Measurements from ENCODE around the gene ATP6V0E2. TPM values are rescaled to one million over a fixed set of nuclear protein-coding genes. Genes with fewer than 3 reads are reported as not detected.
"Not testable (repeated sequence)": the region's sequence is repeated elsewhere in the genome, so short reads cannot be mapped to it uniquely, and the experiment has no call there.

Gene ATP6V0E2
- total RNA-seq, 1 experiment from 2014 or later: 28.8 TPM

DNA sequence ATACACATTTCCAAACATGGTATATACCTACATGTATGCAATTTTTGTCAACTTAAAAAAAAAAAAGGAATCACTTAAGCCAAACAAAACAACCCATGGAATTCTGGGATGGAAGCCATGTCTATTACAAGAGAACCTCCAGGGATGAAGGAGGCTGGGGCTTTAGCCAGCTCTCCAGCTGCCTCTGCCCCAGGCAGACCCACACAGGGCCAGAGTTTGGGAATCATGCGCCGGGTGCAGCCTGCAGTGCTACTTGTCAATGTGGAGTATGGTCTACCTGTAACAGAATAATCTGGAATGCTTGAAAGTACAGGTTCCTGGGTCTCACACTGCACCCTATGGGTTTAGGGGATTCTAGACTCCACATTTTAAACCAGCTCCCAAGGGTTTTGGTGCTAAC, 10.8 kb downstream of the ATP6V0E2 start:
- intact Hi-C loops (cut with micrococcal nuclease; ENCODE audit: unreplicated experiment): no loop called here
- Mint-ChIP-seq H3K27me3 (ENCODE audit: unreplicated experiment) (no peaks in the 10 kb centered on the region), H3K36me3 (ENCODE audit: insufficient read depth, unreplicated experiment) (no peaks in the 10 kb centered on the region), H3K9me3 (ENCODE audit: low read depth, unreplicated experiment) (no peaks in the 10 kb centered on the region), H3K4me1 (ENCODE audit: low read depth, unreplicated experiment) (peaks cover 14% of the 10 kb centered on the region), H3K4me3 (ENCODE audit: low read depth, unreplicated experiment) (no peak overlapping the region), H3K27ac (ENCODE audit: unreplicated experiment) (no peak overlapping the region)
- no TSS peak for BruUV-seq (replicated peaks)
- DNase-seq: no peak
- CTCF ChIA-PET: interaction anchor here (0.7 to 0.9 kb wide), 2 partner anchors 222 to 357 kb away, joined by 4 to 5 read pairs; no protein-coding TSS in a partner anchor
- TF ChIP-seq, protein P1, sequence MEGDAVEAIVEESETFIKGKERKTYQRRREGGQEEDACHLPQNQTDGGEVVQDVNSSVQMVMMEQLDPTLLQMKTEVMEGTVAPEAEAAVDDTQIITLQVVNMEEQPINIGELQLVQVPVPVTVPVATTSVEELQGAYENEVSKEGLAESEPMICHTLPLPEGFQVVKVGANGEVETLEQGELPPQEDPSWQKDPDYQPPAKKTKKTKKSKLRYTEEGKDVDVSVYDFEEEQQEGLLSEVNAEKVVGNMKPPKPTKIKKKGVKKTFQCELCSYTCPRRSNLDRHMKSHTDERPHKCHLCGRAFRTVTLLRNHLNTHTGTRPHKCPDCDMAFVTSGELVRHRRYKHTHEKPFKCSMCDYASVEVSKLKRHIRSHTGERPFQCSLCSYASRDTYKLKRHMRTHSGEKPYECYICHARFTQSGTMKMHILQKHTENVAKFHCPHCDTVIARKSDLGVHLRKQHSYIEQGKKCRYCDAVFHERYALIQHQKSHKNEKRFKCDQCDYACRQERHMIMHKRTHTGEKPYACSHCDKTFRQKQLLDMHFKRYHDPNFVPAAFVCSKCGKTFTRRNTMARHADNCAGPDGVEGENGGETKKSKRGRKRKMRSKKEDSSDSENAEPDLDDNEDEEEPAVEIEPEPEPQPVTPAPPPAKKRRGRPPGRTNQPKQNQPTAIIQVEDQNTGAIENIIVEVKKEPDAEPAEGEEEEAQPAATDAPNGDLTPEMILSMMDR (IDR thresholded peaks at IDR 0.05; ENCODE audit: unreplicated experiment): no peak

DNA sequence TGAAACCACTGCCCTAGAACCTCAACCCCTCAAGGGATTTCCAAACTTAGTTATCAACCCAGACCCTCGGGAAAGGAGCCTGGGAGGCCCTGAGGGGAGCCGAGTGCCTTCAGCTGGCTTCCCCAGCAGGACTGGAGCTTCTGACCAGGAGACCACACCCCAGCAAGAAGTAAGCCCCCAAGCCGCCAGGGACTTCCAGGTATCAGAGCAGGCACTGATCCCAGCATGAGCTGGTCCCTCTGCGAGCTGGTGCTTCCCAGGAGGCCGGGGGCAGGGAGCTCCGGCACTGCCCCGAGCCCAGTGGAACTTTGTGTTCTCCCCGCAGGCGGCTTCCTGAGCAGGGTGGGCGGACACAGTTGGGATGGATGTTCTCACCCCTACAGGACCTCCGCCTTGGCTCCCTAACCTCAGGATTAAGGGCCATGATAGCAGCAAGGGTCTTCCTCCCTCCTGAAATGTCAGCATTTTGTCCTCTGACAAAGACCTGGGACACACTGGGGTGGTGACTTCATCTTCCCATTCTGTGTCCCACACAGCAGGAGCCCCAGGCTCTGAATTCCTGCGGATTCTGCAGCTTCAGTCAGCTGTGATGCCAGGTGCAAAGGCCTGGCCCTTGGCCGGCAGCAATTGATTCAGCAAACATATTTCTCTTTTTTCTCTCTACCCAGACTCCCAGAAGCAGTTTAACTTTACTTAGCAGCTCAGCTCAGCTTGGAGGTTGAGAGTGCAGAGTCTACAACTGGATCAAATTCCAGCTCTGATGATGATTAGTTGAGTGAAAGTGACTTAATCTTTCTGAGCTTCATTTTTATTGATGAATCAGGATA, 11.6 kb downstream of the ATP6V0E2 start:
- Mint-ChIP-seq H3K9me3 (ENCODE audit: low read depth, unreplicated experiment) (no peaks in the 10 kb centered on the region), H3K36me3 (ENCODE audit: insufficient read depth, unreplicated experiment) (no peaks in the 10 kb centered on the region), H3K4me3 (ENCODE audit: low read depth, unreplicated experiment) (no peak overlapping the region), H3K27ac (ENCODE audit: unreplicated experiment) (no peak overlapping the region), H3K4me1 (ENCODE audit: low read depth, unreplicated experiment) (peaks cover 14% of the 10 kb centered on the region), H3K27me3 (ENCODE audit: unreplicated experiment) (no peaks in the 10 kb centered on the region)
- CTCF ChIA-PET: no interaction called here
- TF ChIP-seq, protein P1 (IDR thresholded peaks at IDR 0.05; ENCODE audit: unreplicated experiment): no peak
- no peak for DNase-seq
- BruUV-seq (replicated peaks): no TSS peak
- intact Hi-C loops (cut with micrococcal nuclease; ENCODE audit: unreplicated experiment): no loop called here

DNA sequence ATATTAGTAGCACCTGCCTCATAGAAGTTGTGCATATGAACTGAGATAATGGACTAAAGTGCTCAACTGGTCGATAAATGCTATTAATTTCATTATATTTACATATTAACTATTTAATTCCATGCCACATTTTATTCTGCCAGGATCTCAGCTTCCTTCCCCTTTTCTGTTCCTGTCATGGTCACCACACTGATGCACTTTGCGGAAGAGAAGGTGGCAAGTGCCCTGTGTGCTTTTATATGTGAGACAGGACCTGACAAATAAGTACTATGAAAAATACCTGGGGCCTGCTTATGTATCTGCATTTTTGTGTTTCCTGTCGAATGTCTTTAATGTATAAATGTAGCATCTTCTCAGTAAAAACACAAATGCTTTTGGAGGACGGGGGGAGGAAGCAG, 12.2 kb downstream of the ATP6V0E2 start:
- Mint-ChIP-seq H3K4me1 (ENCODE audit: low read depth, unreplicated experiment) (peaks cover 14% of the 10 kb centered on the region), H3K36me3 (ENCODE audit: insufficient read depth, unreplicated experiment) (no peaks in the 10 kb centered on the region), H3K27me3 (ENCODE audit: unreplicated experiment) (no peaks in the 10 kb centered on the region), H3K4me3 (ENCODE audit: low read depth, unreplicated experiment) (no peak overlapping the region), H3K9me3 (ENCODE audit: low read depth, unreplicated experiment) (no peaks in the 10 kb centered on the region), H3K27ac (ENCODE audit: unreplicated experiment) (no peak overlapping the region)
- CTCF ChIA-PET: no interaction called here
- DNase-seq: no peak
- intact Hi-C loops (cut with micrococcal nuclease; ENCODE audit: unreplicated experiment): no loop called here
- BruUV-seq (replicated peaks): no TSS peak
- TF ChIP-seq, protein P1 (IDR thresholded peaks at IDR 0.05; ENCODE audit: unreplicated experiment): no peak

DNA sequence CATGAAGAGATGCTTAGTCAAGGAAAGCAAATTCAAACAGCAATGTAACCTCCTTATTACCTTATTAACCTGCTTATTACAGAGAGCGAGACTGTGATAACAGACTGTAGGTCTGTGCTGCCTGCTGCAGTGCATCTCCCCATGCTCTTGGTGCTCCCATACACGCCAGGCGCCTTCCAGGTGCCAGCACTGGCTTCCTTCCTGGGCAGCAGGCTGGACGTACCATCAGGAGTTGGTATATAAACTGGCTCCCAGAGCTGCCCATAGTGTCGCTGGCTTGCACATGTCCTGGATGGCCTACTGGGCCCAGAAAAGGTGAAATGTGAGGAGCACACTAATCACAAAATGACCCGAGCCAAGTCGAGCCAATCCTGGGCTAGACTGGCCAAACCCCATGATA, 13.5 kb downstream of the ATP6V0E2 start:
- BruUV-seq (replicated peaks): no TSS peak
- no peaks in the 10 kb centered on the region for H3K9me3 Mint-ChIP-seq (ENCODE audit: low read depth, unreplicated experiment)
- TF ChIP-seq, protein P1 (IDR thresholded peaks at IDR 0.05; ENCODE audit: unreplicated experiment): no peak
- CTCF ChIA-PET: no interaction called here
- H3K4me3 Mint-ChIP-seq (ENCODE audit: low read depth, unreplicated experiment): no peak overlapping the region
- H3K36me3 Mint-ChIP-seq (ENCODE audit: insufficient read depth, unreplicated experiment): no peaks in the 10 kb centered on the region
- intact Hi-C loops (cut with micrococcal nuclease; ENCODE audit: unreplicated experiment): no loop called here
- H3K27ac Mint-ChIP-seq (ENCODE audit: unreplicated experiment): no peak overlapping the region
- no peaks in the 10 kb centered on the region for H3K27me3 Mint-ChIP-seq (ENCODE audit: unreplicated experiment)
- no peak for DNase-seq
- peaks cover 14% of the 10 kb centered on the region for H3K4me1 Mint-ChIP-seq (ENCODE audit: low read depth, unreplicated experiment)

DNA sequence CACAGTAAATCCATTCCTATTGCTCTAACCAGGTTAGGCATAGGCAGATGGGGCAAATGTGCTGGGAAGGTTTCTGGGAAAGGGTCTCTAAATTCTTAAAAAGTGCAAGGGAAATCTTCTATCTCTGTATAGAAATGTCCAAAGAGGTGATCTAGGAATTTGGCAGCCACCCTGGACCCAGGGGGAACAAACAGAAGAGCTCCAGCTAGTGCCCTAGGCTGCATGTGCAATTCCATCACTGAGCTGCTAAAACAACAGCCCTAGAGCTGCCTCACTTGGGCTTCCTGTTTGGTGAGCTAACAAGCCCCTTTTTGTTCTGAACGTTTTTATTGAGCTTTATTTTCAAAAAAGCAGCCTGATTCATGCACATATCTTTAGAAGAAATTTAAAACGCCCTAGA, 16.9 kb downstream of the ATP6V0E2 start:
- H3K4me1 Mint-ChIP-seq (ENCODE audit: low read depth, unreplicated experiment); BruUV-seq (replicated peaks); H3K36me3 Mint-ChIP-seq (ENCODE audit: insufficient read depth, unreplicated experiment); H3K27ac Mint-ChIP-seq (ENCODE audit: unreplicated experiment); H3K4me3 Mint-ChIP-seq (ENCODE audit: low read depth, unreplicated experiment); H3K27me3 Mint-ChIP-seq (ENCODE audit: unreplicated experiment); DNase-seq; CTCF ChIA-PET; intact Hi-C loops (cut with micrococcal nuclease; ENCODE audit: unreplicated experiment); H3K9me3 Mint-ChIP-seq (ENCODE audit: low read depth, unreplicated experiment): not testable (repeated sequence)

DNA sequence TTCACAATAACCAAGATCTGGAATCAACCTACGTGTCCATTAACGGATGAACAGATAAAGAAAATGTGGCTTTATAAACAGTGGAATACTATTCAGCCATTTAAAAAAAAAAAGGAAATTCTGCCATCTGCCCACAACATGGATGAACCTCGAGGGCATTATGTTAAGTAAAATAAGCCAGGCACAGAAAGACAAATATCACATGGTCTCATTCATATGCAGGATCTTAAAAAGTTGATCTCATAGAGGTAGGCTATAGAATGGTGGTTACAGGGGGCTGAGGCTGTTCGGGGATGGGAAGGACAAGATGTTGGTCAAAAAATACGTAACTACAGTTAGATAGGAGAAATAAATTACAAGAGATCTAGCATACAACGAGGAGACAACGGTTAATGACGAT, 21.2 kb downstream of the ATP6V0E2 start:
- BruUV-seq (replicated peaks); H3K36me3 Mint-ChIP-seq (ENCODE audit: insufficient read depth, unreplicated experiment); H3K27ac Mint-ChIP-seq (ENCODE audit: unreplicated experiment); intact Hi-C loops (cut with micrococcal nuclease; ENCODE audit: unreplicated experiment); H3K4me3 Mint-ChIP-seq (ENCODE audit: low read depth, unreplicated experiment); DNase-seq; H3K9me3 Mint-ChIP-seq (ENCODE audit: low read depth, unreplicated experiment); CTCF ChIA-PET; H3K27me3 Mint-ChIP-seq (ENCODE audit: unreplicated experiment); H3K4me1 Mint-ChIP-seq (ENCODE audit: low read depth, unreplicated experiment): not testable (repeated sequence)

DNA sequence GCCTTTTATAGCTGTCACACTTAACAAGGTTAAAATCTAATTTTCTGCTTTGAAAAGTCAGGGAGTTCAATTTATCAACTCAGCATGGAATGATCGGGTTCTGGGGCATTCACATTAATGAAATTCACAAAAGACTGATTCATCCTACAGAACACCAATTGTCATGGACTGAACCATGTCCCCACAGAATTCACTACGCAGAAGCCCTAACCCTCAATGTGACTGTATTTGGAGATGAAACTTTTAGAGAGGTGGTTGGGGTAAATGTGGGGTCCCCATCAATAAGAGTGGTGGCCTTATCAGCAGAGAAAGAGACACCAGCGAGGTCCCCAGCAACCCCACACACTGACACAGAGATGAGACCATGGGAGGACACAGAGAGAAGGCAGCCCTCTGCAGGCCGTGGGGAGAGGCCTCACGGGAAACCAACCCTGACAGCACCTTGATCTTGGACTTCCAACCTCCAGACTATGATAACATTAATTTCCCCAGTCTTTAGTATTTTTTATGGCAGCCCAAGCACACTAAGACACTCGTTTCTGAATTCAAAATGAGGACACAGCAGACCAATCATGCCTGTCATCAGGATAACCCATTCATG, 34.1 kb downstream of the ATP6V0E2 start:
- intact Hi-C loops (cut with micrococcal nuclease; ENCODE audit: unreplicated experiment); H3K27ac Mint-ChIP-seq (ENCODE audit: unreplicated experiment); BruUV-seq (replicated peaks): not testable (repeated sequence)

More for the DNA sequence above, 34.1 kb downstream of the ATP6V0E2 start:
- H3K36me3 Mint-ChIP-seq (ENCODE audit: insufficient read depth, unreplicated experiment); DNase-seq; H3K27me3 Mint-ChIP-seq (ENCODE audit: unreplicated experiment); H3K4me3 Mint-ChIP-seq (ENCODE audit: low read depth, unreplicated experiment); H3K4me1 Mint-ChIP-seq (ENCODE audit: low read depth, unreplicated experiment); H3K9me3 Mint-ChIP-seq (ENCODE audit: low read depth, unreplicated experiment): not testable (repeated sequence)
- CTCF ChIA-PET: interaction anchor here (0.6 kb wide), 1 partner anchor 73 kb away, joined by 3 read pairs; no protein-coding TSS in a partner anchor

Measured in Calu3 (cell line).